HFF-Myc (cell line): Measurements from ENCODE around the gene GPHB5.

Experiments
- DNase-seq: peaks from one replicate; pipeline ENCODE4 v3.0.0-alpha.2; 2011; ENCODE audit warnings: low read depth; ENCODE audit errors: extremely low read depth
- H3K4me3 ChIP-seq: replicated peaks from 2 replicates; pipeline ENCODE4 v1.5.1; 2011; ENCODE audit warnings: low read depth, mild to moderate bottlenecking, control low read depth, low read length
- CTCF ChIP-seq: IDR thresholded peaks from 2 replicates; pipeline ENCODE4 v1.5.1; 2012; ENCODE audit warnings: mild to moderate bottlenecking, low read depth, low read length, control low read depth; ENCODE audit errors: missing control alignments

GPHB5 gene

GRCh38 chr14:63343878-63344277, 25.1 kb upstream of the GPHB5 start:
- peak; percentile 2 for DNase-seq
- H3K4me3 ChIP-seq, result no peak overlapping the region
- TF ChIP-seq CTCF, result no peak

GRCh38 chr14:63342371-63342770, 23.6 kb upstream of the GPHB5 start:
- no peak for TF ChIP-seq CTCF
- no peak overlapping the region for H3K4me3 ChIP-seq
- DNase-seq, result no peak

GRCh38 chr14:63328787-63329737, 10.3 kb upstream of the GPHB5 start:
- no peak for DNase-seq
- no peak overlapping the region for H3K4me3 ChIP-seq
- no peak for TF ChIP-seq CTCF

GRCh38 chr14:63326840-63327239, 8.1 kb upstream of the GPHB5 start:
- no peak for DNase-seq
- no peak overlapping the region for H3K4me3 ChIP-seq
- no peak for TF ChIP-seq CTCF

GRCh38 chr14:63322897-63323573, 4.3 kb upstream of the GPHB5 start:
- H3K4me3 ChIP-seq, result no peak overlapping the region
- TF ChIP-seq CTCF, result no peak
- DNase-seq, result no peak

- TF ChIP-seq CTCF, result no peak
Measured at GRCh38 chr14:63322472-63322871, 3.7 kb upstream of the GPHB5 start.

More at GRCh38 chr14:63322472-63322871, 3.7 kb upstream of the GPHB5 start:
- H3K4me3 ChIP-seq, result no peak overlapping the region
- DNase-seq, result no peak
